Ammon's horn (tissue), 1 donor: Measurements from ENCODE around the gene HIGD1C.
A peak's percentile ranks its signal among the peaks of the same experiment; 100 is the strongest.
"Not testable (repeated sequence)": the region's sequence is repeated elsewhere in the genome, so short reads cannot be mapped to it uniquely, and the experiment has no call there.

Source experiments
- DNase-seq: peaks from one replicate; pipeline ENCODE4 v3.0.0-alpha.2; 2016; ENCODE audit warnings: low spot score

Gene HIGD1C

DNA sequence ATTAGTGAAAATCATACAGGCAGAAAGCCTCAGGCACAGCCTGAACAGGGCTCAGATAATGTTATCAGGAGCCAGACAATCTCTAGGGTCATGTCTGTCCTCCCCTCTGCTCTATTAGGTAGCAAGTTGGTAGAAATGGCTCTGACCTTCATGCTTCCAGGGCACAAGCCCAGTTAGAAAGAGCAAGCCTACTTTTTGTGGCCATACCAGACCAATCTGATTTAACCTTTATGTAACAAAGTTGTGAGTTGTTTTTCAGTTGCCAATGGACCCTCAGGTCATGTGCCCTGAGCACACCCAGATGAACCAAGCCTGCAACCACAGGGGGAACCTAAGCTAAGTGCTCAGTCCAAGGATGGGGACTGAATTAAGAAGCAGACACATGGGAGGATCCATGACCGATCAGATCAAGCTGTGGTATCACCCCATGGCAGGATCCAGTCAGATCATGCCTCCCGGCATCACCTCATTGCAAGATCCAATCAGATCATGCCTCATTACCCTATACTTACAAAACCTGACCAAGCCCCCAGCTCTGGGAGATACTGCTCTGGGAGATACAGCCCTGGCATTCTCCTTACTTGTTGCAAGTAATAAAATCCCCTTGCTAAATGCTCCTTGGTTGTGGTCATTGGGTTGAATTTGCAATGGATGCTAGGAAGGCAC lies 18.8 kb upstream of the HIGD1C start:
- DNase-seq = no peak

DNA sequence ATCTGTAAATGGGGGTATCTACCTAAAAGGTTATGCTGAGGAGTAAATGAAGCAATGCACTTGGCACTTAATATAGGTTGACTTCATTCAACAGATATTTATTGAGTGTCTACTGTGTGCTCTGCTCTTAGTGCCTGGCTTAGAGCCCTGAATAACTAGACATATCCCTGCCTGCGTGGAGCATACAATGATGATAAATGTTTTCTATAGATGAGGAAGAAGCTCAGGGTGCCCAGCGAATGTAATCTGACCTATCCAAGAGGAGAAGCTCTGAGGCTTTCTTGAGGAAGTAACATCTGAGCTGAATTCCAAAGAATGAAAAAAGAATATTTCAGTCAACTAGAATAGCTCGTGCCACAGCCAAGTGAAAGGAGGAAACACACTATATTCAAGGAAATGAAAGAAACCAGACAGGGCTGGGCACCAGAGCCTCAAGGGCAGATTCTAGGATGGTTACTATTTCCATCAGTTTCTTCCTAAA lies 17.9 kb upstream of the HIGD1C start:
- DNase-seq = peak; percentile 37

DNA sequence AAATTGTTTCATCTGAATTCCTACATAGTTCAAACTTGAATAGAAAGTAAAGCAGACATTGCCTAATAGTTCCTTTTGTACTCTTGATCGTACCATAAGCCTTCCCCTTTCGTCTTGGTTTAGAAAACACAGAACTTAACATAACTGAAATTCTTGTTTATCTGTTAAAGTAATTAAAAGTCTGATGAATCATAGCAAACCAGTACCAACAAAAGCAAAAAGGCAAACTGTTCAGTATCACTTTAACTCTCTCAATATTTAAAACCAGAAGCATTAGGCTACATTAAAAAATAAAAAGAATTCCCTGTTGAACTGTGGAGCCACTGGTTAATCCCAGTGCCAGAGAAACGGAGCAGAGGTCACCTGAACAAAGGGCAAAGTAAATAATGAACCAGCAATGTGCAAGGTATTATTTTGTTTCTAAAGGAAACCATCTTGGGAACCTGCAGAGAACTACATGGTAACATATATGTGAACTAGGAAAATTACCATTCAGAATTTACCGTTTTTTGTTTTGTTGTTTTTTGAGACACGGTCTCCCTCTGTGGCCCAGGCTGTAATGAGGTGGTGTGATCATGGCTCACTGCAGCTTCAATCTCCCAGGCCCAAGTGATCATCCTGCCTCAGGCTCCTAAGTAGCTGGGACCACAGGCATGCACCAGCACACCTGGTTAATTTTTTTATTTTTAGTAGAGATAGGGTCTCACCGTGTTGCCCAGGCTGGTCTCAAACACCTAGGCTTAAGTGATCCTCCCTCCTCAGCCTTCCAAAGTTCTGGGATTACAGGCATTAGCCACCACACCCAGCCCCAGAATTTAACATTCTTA lies 17.1 kb upstream of the HIGD1C start:
- no peak for DNase-seq

DNA sequence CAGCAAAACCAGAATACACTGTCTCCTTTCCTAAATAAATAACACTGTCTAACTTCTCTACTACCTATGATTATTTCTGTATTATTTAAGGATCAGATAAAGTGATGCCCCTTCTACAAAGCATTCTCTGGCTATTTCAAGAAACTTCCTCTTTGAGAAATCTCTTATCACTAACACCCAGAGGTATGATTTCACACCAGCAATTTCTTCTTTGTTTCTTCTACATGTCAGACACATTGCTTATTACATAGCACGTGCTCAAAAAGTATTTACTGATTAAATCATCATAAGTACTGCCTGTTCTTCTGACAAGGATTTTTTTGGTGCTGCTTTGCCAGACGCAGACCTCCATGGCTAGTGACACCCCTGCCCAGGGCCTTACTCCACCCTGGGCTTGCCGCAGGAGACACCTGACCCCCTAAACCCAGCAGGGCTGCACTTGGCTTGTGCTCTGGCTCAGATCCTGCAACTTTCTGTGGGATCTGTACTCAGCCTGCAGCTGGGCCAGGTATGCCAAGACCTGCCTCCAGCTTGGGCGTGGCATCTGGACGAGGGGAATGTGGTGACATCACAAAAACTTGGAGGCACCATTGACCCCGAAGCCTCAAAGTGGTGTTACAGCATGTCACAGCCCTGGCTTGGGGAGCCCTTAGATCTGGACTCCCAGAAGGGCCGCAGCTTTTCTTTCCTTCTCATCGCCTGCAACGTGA lies 15.4 kb upstream of the HIGD1C start:
- DNase-seq = no peak

DNA sequence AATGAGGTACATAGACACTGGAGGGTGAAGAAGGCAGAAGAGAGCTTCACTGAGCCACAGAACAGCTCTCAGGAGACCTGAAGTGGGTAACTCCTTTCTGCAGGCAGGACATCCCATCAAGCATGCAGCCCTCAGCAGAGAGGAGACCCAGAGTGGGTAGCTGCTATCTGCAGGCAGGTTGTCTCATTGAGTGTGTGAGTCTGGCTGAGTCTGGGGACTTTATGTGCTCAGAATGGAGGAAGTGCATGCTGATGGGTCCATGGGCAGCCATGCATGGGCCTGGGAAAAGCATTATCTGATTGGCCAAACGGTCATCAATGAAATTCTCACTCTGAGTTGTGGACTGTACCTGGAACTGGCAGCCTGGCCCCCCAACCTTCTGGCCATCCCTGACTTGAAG lies 14.7 kb upstream of the HIGD1C start:
- no peak for DNase-seq

DNA sequence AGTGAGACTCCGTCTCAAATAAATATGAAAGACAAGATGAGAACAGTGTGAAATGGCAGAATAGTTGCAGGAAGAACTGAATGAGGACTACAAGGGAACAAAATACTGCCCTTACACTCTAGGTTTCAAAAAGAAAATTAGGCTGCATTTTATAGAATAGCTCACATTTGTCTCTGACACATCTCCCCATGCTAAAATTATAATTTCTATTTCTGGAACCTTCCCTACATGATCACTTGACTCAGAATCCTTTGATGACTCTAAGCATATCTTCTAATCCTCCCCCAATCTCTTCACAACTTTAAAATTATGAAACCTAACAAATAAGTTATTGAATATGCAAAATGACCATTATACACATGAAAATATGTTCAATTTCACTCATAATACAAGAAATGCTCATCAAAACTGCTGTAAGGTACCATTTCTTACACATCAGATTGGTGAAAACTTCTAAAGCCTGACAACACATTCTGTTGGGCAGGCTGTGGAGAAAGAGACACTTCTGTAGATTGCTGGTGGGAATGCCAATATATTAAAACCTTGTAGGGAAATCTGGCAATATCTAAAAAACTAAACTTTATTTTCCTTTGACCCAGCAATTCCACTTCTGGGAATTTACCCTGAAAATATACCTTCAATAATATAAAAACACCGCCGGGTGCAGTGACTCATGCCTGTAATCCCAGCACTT lies 4.3 kb upstream of the HIGD1C start:
- no peak for DNase-seq

DNA sequence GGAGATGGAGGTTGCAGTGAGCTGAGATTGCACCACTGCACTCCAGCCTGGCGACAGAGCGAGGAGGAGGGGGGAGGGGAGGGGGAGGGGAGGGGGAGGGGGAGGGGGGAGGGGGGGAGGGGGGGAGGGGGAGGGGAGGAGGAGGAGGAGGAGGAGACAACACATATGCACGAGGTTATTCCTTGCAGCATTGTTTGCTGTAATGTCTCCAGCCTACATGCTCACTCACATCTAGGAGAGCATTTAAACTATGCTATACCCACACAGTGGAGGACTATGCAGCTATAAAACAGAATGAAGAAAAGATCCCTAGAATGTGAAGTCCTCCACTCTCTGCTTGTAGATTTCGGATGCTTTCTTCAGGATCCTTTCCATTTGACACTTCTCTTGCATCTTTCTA lies 3.5 kb upstream of the HIGD1C start:
- DNase-seq = no peak

DNA sequence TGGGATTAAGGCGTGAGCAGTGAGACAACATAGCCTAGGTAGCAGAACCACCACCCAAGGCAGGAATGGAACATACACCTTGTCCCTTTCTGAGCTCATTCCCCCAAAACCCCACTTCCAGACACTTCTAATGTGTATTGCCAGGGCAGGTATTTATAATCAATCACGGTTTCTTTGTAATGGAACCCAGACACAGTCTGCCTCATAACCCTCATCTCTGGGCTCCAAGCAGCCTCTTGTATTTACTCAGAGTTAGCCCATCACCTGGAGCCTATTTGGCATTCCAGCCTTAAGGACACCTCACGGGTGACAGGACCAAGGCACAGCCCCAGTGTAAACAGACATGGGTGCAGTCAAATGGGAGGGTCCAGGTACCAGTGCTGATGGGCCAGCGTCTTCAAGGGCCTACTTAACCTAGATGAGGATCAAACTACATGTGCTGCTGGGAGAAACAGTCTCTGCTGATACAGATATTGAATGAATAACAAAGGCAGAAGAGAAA lies 2.5 kb upstream of the HIGD1C start:
- no peak for DNase-seq

DNA sequence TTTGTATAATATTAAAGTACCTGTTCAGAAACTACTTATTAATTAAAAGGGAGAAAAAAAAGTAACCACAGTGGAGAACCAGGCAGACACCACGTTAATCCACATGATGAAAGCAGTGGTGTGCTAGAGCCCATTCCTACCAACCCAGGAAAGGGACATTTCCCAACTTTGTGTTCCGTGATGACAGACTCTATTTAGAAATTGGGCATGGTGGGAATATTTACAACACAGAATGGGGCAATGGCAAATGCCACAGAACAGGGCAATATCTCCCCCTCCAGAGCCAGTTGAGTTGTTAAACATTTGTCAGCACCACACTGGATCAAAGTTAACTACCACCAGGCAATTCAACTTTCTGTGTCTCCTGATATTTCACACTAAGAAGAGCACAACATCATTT lies 1.2 kb upstream of the HIGD1C start:
- DNase-seq = no peak

DNA sequence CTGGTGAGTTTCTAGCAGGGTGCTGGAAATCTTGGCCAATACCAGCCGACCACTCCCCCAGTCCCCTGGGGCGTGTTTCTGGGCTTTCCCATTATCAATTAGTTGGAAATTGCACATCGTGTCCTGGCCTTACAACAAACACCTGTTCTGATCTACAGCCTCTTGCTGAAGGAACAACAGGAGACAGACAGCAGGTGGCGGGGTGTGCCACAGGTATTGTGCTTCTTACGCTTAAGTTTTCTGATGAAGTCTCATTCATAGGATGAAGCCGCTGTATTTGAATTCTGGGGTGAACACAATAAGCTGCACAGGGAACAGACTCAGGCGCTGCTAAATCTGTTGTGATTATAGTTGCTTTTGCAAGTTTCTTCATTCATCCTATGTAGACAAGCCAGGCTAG lies 703 bp downstream of the HIGD1C start:
- no peak for DNase-seq

DNA sequence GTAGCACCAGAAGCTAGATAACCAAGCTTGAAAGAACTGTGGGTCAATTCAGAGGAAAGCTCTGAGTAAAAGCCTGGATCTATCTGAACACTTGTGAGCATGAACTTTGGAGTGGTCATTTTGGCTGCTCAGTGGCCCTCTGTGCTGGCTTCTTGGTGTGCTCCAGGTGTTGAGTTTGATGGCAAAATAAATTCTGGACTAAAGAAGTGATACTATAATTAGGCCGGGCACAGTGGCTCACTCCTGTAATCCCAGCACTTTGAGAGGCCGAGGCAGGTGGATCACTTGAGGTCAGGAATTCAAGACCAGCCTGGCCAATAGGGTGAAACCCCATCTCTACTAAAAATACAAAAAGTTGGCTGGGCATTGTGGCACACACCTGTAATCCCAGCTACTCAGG lies 2.4 kb downstream of the HIGD1C start:
- not testable (repeated sequence) for DNase-seq

DNA sequence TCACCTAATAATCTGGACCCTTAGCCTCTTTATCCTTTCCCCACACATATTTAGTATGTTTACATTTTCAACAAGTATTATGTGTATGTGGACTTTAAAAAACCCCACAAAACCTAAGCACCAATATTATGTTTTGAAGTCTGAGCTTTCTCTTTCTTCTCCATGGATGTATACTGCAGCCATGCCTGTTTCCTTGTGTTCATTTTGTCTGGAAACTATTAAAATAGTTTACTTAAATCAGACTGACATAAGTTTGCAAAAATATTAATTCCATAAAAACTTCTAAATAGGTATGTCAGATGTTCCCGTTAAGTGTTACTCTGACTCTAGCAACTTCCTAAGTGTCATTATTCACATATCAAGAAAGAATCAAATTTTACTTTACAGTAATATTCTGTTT lies 2.9 kb downstream of the HIGD1C start:
- no peak for DNase-seq

- DNase-seq = no peak
Observed at GRCh38 chr12:50955697-50956096, 3.4 kb downstream of the HIGD1C start.

GRCh38 chr12:50960130-50960529 lies 7.8 kb downstream of the HIGD1C start:
- DNase-seq = no peak

DNA sequence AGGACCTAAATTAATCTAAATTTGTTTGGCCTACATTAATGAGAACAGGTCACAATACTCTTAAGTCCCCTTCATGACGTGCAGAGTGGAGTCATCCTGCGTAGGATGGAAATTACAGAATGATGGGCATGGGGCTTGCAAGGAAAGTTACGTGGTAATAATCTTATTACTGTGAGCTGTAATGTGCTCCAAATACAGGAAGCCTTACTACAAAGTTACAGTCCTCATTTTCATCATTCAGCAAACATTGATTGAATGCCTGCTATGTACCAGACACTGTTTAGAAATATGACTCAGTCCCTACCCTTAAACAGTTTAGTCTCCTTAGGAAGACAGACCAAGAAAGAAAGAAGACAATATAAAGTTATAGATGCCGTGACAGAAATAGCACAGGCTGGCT lies 9.4 kb downstream of the HIGD1C start:
- no peak for DNase-seq

GRCh38 chr12:50964432-50964831 lies 12.1 kb downstream of the HIGD1C start:
- no peak for DNase-seq

DNA sequence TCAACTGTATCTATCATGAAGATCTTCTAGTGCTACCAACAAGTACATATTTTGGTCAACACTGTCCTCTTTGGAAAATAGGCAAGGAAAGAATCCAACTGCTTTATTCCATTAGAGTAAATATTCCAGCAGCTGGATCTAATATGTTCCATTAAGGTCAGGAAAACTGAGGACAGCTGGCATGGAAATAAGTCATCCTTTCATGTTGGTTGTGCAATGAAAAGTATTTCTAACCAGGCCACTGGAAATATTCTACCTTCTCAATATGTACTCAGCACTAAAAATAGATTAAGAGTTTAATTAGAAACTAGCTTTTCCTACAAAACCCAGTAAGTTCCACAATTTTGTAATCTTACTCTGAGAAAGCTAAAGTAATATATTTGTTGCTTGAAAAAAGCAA lies 19.6 kb downstream of the HIGD1C start:
- DNase-seq = no peak

DNA sequence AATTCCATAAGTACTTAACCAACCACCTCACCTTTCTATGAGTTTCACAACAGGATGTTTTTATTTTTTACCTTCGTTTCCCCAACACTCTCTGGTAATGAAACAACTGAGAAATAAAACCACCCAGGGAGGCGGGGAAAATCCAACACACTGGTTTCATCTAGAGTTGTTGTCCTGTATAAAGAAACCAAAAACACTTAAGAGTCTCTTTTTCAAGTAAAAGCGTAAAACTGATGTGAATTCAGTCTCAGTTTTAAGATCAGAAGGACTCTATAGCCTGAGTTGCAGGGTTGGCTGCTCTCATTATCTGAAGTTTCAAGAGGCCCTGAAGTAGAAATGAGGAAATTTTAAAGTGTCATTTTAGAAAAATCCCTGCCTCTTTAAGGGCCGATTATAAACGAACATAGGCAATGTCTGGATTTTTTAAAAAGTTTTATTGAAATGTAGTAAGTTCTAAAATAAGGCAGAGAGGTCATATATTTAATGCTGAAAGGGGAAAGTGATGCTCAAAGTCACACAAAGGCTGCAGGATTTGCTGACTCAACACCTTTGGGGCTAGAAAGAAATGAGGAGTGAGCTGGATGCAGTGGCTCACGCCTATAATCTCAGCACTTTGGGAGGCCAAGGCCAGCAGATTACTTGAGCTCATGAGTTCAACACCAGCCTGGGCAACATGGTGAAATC lies 27.2 kb downstream of the HIGD1C start:
- no peak for DNase-seq

- DNase-seq = no peak
Observed at GRCh38 chr12:50980545-50980944, 28.2 kb downstream of the HIGD1C start.

DNA sequence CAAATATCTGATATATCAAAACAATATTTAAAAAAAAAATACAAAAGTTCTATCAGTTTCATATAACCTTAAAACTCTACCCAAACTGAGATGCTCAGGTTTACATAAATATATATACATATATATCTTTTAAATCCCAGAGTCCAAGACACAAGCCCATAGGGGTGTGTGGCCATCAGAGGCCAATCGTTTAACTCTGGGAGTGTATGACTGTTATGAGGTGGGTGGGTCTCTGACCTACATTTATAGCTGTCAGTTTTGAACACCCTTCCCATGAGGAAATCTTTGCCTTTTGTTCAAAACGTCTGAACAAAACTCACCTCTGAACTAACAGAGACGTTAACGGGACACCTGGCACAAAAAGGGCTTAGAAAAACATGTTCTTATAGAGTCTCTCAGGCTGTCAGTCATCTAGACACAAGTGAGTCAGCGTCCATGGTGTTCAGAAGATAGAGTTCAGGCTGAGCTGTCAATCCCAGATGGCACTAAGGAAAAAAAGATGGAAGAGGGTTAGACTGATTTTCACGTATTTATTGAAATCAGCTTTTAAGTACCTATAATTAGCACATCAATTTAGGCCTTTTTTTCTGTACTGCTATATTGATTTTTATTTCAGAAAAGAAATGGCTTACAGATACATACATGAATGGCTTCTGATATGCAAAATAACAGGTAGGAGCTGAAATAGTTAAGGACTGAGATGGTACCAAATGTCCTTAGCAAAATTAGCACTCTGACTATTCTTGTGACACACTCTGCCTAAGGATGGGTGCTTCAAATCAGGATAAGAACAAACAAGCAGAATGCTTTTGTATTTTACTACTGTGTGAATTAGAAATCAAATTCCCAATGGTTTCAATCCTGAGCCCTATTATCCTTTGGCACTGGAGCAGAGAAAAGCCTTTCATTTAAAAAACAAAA lies 29.2 kb downstream of the HIGD1C start:
- DNase-seq = no peak
